HEK293T (cell line): ENCODE results near the gene SKAP1.
"Not testable (repeated sequence)": the region's sequence is repeated elsewhere in the genome, so short reads cannot be mapped to it uniquely, and the experiment has no call there.

Source experiments
- CTCF ChIA-PET: fragments of 350-600 bp; formaldehyde crosslinking; extraction: SDS; loops from one replicate; lab custom pipeline; 2021; ENCODE audit warnings: antibody characterized with exemption, inconsistent platforms; lab: Yijun Ruan, JAX
- POLR2A ChIA-PET: fragments of 350-600 bp; formaldehyde crosslinking; extraction: SDS; loops from one replicate; lab custom pipeline; 2020; ENCODE audit warnings: antibody characterized with exemption, inconsistent platforms; lab: Yijun Ruan, JAX
- DNase-seq: peaks from one replicate; pipeline ENCODE4 v3.0.0; 2012; ENCODE audit warnings: mixed read lengths; ENCODE audit errors: extremely low spot score
- ARNT ChIP-seq: fragments of 450-650 bp; IDR thresholded peaks from 2 replicates; pipeline ENCODE4 v1.6.1; 2017; ENCODE audit warnings: mild to moderate bottlenecking
- BHLHE40 ChIP-seq: fragments of 450-650 bp; IDR thresholded peaks from 2 replicates; pipeline ENCODE4 v1.6.1; 2016; ENCODE audit warnings: mild to moderate bottlenecking, moderate library complexity, borderline replicate concordance
- CTBP1 ChIP-seq: fragments of 450-650 bp; IDR thresholded peaks from 2 replicates; pipeline ENCODE4 v1.6.1; 2016; ENCODE audit warnings: borderline replicate concordance
- ELF4 ChIP-seq: fragments of 450-650 bp; IDR thresholded peaks from 2 replicates; pipeline ENCODE4 v1.6.1; 2017; ENCODE audit warnings: antibody characterized with exemption
- FOXA1 ChIP-seq: fragments of 450-650 bp; IDR thresholded peaks from 2 replicates; pipeline ENCODE4 v1.6.1; 2016; ENCODE audit warnings: mild to moderate bottlenecking
- FOXK2 ChIP-seq: fragments of 450-650 bp; IDR thresholded peaks from 2 replicates; pipeline ENCODE4 v1.6.1; 2016; ENCODE audit warnings: mild to moderate bottlenecking
- FOXM1 ChIP-seq: fragments of 450-650 bp; IDR thresholded peaks from 2 replicates; pipeline ENCODE4 v1.6.1; 2017; ENCODE audit warnings: mild to moderate bottlenecking, borderline replicate concordance
- HDGF ChIP-seq: fragments of 450-650 bp; IDR thresholded peaks from 2 replicates; pipeline ENCODE4 v1.6.1; 2017; ENCODE audit warnings: antibody characterized with exemption, borderline replicate concordance
- L3MBTL2 ChIP-seq: fragments of 450-650 bp; conservative IDR thresholded peaks from 2 replicates; pipeline ENCODE4 v1.6.1; 2016; ENCODE audit warnings: mild to moderate bottlenecking
- LEF1 ChIP-seq: fragments of 450-650 bp; IDR thresholded peaks from 2 replicates; pipeline ENCODE4 v1.6.1; 2017; ENCODE audit warnings: mild to moderate bottlenecking, borderline replicate concordance
- NFRKB ChIP-seq: fragments of 450-650 bp; IDR thresholded peaks from 2 replicates; pipeline ENCODE4 v1.6.1; 2016; ENCODE audit warnings: mild to moderate bottlenecking, moderate library complexity
- SP1 ChIP-seq: fragments of 450-650 bp; IDR thresholded peaks from 2 replicates; pipeline ENCODE4 v1.6.1; 2017
- SUZ12 ChIP-seq: fragments of 450-650 bp; IDR thresholded peaks from 2 replicates; pipeline ENCODE4 v1.6.1; 2016; ENCODE audit warnings: mild to moderate bottlenecking
- TARDBP ChIP-seq: fragments of 450-650 bp; IDR thresholded peaks from 2 replicates; pipeline ENCODE4 v1.6.1; 2016
- ZNF384 ChIP-seq: fragments of 450-650 bp; IDR thresholded peaks from 2 replicates; pipeline ENCODE4 v1.6.1; 2016
- TF ChIP-seq, protein P1 (sequence below): fragments of 450-650 bp; IDR thresholded peaks from 2 replicates; pipeline ENCODE4 v1.6.1; 2016

The SKAP1 gene

DNA sequence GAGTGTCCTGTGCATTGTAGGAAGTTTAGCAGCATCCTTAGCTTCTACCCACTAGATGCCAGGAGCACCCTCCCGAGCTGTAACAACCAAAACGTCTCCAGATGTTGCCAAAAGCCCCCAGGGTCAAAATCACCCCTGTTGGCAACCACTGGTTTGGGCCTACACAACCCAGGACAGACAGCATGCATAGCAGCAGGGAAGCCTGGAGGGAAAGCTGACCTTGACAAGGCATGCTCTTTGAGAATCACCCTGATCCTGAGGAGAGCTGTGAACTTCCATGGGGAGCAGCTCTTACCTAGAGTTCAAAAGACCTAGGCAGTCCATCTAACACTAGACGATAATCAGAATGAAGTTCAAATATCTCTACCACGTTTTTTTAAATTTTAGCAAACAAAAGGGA is 9.2 kb downstream of the SKAP1 start:
- CTCF ChIA-PET: no interaction called here
- no peak for TF ChIP-seq L3MBTL2
- TF ChIP-seq FOXK2: no peak
- TF ChIP-seq ELF4: no peak
- no peak for TF ChIP-seq FOXM1
- no peak for TF ChIP-seq NFRKB
- POLR2A ChIA-PET: no interaction called here
- DNase-seq: no peak

DNA sequence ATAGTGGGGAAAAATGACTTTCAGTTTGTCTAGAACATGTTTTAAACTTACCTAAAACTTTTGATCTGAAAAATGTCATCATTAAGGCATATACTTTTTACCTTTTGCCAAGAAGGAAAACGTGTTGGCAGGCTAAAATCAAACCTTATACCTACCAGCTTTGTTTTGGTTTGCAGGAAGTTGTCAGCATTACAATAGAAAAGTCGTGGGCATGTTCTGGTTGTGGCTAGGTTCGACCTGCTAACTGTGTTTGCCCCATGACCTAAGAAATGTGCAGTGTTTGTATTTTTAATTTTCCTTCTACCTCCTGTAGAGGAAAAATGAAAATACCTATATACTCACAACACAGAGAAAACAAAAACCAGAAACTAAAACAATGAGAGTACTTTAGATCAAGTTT is 13.0 kb downstream of the SKAP1 start:
- TF ChIP-seq ZNF384 (no peak), TARDBP (no peak), ARNT (no peak), SUZ12 (no peak), HDGF (no peak), SP1 (no peak), FOXM1 (no peak), LEF1 (no peak), NFRKB (no peak), ELF4 (no peak), L3MBTL2 (no peak), BHLHE40 (no peak), FOXA1 (no peak), CTBP1 (no peak), FOXK2 (no peak)
- TF ChIP-seq, protein P1, sequence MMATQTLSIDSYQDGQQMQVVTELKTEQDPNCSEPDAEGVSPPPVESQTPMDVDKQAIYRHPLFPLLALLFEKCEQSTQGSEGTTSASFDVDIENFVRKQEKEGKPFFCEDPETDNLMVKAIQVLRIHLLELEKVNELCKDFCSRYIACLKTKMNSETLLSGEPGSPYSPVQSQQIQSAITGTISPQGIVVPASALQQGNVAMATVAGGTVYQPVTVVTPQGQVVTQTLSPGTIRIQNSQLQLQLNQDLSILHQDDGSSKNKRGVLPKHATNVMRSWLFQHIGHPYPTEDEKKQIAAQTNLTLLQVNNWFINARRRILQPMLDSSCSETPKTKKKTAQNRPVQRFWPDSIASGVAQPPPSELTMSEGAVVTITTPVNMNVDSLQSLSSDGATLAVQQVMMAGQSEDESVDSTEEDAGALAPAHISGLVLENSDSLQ: no peak
- CTCF ChIA-PET: no interaction called here
- POLR2A ChIA-PET: no interaction called here
- no peak for DNase-seq

DNA sequence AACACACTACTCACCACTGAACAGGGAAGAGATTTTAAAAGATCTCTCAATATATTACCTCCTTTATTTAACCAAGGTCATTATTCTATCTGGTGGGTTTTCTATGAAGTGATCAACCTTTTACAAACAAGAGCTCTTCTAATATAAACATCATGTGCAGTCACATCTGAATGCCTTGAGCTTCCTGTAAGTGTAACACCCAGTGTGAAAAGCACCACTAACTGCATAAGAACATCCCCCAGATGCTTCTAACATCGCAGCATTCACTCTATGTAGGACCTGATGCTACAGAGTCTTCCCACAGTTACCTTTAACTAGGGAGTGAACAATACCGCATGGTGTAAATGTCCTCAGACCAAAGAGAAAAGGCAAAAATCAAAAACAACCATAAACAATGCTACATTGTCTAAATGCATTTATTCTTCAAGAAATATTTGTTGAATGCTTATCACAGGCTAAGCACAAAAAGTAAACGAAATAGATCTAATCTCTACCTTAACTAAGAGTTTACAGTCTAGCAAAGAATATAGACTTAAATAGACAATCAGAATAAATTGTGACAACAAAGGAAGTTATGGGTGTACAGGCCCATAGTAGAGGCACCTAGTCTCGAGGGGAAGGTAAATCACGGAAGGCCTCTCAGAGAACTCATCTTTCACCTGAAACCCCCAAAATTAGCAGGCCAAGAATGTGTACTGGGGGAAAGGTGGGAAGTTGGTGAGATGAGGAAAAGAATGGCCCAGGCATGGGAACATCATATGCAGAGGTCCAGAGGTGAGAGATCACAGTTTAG is 16.2 kb downstream of the SKAP1 start:
- POLR2A ChIA-PET: interaction anchor here (0.6 kb wide), 1 partner anchor 204 kb away, joined by 3 read pairs; no protein-coding TSS in a partner anchor
- TF ChIP-seq FOXK2: no peak
- TF ChIP-seq SP1: no peak
- no peak for TF ChIP-seq TARDBP
- TF ChIP-seq ELF4: no peak
- TF ChIP-seq, protein P1: no peak
- no peak for TF ChIP-seq LEF1
- no peak for TF ChIP-seq BHLHE40
- TF ChIP-seq FOXM1: no peak
- TF ChIP-seq ZNF384: no peak
- no peak for TF ChIP-seq FOXA1
- no peak for TF ChIP-seq HDGF
- TF ChIP-seq CTBP1: no peak
- no peak for TF ChIP-seq ARNT
- TF ChIP-seq NFRKB: no peak
- CTCF ChIA-PET: interaction anchor here (0.6 kb wide), 1 partner anchor 43 kb away, joined by 3 read pairs; no protein-coding TSS in a partner anchor
- no peak for DNase-seq

DNA sequence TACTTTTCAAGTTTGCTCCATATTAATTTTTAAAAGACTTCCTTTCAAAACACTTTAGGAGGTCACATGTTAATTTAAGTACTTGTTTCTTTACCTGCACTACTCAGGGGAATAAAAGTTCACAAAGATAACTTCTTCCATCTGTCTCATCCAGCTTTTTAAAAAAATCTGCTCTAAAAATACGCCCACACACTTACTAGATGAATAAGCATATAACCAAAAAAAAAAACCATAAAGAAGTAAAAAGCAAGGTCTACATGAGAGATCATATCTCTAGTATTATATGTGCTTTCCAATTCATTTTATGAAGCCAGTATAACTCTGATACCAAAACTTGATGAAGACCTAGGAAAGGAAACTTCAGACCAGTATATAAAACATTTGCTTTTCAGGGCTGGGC is 17.2 kb downstream of the SKAP1 start:
- POLR2A ChIA-PET: no interaction called here

DNA sequence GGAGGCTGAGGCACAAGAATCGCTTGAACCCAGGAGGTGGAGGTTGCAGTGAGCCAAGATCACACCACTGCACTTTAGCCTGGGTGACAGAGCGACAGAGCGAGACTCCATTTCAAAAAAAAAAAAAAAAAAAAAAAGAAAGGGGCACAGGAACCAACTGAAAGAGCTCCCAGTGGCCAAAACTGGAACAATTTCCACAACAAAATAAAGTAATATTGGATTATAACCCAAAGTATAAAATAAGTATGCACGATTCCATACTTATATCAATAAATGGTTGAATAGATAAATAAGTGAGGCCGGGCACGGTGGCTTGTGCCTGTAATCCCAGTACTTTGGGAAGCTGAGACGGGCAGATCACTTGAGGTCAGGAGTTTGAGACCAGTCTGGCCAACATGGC is 19.2 kb downstream of the SKAP1 start:
- TF ChIP-seq ZNF384: peak; percentile 77
- CTCF ChIA-PET: interaction anchor here (0.7 to 1.7 kb wide), 2 partner anchors 13 to 21 kb away, joined by 3 to 5 read pairs; no protein-coding TSS in a partner anchor
- DNase-seq, POLR2A ChIA-PET: not testable (repeated sequence)

More for the DNA sequence above, 17.2 kb downstream of the SKAP1 start:
- CTCF ChIA-PET: no interaction called here
- DNase-seq: no peak
- TF ChIP-seq ARNT (no peak), ZNF384 (no peak), NFRKB (no peak), SUZ12 (no peak), TARDBP (no peak), CTBP1 (no peak), FOXM1 (no peak), HDGF (no peak), L3MBTL2 (no peak)
- TF ChIP-seq, protein P1: no peak

DNA sequence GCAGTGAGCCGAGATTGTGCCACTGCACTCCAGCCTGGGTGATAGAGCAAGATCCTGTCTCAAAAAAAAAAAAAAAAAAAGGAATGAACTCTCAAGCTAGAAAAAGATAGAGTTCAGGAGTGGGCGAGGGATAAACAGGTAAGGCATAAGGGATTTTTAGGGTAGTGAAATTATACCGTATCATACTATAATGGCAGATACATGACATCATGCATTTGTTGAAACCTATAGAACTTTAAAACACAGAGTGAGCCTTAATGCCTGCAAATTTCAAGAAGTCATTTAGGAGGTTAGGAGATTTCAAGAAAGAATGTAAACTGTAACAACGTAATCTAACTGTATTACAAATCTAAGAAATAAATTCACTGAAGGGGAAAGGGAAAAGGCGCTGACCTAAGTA is 20.4 kb downstream of the SKAP1 start:
- DNase-seq: no peak
- POLR2A ChIA-PET: no interaction called here
- TF ChIP-seq NFRKB (no peak), SUZ12 (no peak), ZNF384 (no peak), LEF1 (no peak), FOXK2 (no peak), TARDBP (no peak), FOXM1 (no peak), L3MBTL2 (no peak), FOXA1 (no peak), ARNT (no peak), BHLHE40 (no peak), ELF4 (no peak), SP1 (no peak)
- TF ChIP-seq, protein P1: no peak
- CTCF ChIA-PET: interaction anchor here (1.7 kb wide), 1 partner anchor 12 kb away, joined by 5 read pairs; no protein-coding TSS in a partner anchor
